Measurements from ENCODE around the gene AK4.

- TF ChIP-seq POLR2A (IDR thresholded peaks at IDR 0.05) (no peak), POLR2AphosphoS5 (IDR thresholded peaks at IDR 0.05) (no peak), CTCF (IDR thresholded peaks at IDR 0.05) (no peak)
Measured at GRCh38 chr1:65231718-65232330, 83.8 kb downstream of the AK4 start.
